ENCODE measurements around the gene TBX4.

DNA sequence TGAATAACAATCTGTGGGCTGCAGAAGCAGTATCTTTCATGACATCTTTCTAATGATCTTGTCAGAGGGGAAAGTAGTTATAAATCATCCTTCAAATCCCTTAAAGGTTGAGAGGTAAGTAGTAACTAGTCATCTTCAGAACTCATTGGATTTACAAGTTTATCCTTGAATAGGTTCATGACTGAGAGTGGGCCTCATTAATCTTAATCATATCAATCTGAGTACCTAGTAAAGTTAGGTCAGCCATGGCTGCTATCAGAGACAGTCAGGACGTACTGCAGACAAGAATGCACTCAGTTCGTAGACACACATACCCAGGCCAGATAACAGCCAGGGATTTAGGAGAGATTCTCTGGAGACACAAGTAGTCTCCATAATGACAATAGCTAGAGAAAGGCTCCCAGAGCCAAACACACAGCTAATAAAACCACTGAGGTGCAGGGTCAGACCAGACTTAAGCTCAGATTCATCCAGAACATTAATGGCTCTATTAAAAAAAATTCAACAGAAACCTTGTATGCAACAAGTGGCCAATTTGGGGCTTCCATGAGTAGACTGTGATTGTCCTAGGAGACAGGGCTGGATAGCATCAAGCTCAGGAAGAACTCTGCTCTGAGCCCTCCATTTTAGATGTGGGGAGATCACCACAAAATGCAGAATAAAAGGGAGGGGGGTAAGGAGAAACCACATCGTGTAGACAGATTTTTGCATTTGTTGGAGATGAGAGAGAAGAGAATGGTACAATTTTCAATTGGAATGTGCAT, 65.8 kb downstream of the TBX4 start:
- TF ChIP-seq POLR2A (IDR thresholded peaks at IDR 0.05) (no peak), CTCF (IDR thresholded peaks at IDR 0.05) (no peak)
